GM21737 (cell line): ENCODE results near the gene DSCAML1.

Source experiments
- ATAC-seq: cut with Tn5 transposase; IDR thresholded peaks from one replicate; pipeline ENCODE4 v1.9.1; 2021; ENCODE audit warnings: mild to moderate bottlenecking, moderate library complexity; ENCODE audit not compliant: unreplicated experiment

Gene DSCAML1

DNA sequence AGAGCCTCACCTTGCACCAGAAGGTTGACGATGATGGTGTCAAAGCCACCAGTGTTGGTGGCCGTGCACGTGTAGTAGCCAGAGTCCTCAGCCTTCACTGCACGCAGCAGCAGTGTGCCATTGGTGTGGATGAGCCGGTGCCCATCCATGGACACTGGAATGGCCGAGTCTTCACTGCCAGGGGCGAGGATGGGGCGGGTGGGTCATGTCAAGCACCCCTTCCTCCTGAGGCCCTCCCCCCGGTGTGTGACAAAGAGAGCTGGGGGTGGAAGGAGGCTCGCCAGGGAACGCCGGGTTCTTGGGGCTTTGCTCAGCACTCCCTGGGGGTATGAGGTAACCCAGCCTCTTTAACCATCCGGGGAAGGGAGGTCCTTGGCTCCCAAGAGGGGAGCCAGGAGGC, 357.8 kb downstream of the DSCAML1 start:
- no peak for ATAC-seq

GRCh38 chr11:117438371-117439000, 358.5 kb downstream of the DSCAML1 start:
- ATAC-seq: no peak

DNA sequence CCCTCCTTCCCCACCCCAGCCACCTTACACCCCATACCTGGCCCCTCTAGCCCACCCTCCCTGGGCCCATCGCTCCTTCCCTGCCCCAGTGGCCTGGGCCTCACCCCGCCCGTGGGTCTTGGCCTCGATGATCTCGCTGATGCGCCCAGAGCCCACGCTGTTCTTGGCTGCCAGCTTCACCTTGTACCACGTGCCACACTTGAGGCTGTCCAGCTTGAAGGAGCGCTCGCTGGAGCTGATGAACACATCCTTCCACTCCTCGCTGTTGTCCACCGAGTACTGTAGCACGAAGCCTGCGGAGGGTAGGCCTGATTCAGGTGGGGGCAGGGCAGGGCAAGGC, 359.3 kb downstream of the DSCAML1 start:
- no peak for ATAC-seq

DNA sequence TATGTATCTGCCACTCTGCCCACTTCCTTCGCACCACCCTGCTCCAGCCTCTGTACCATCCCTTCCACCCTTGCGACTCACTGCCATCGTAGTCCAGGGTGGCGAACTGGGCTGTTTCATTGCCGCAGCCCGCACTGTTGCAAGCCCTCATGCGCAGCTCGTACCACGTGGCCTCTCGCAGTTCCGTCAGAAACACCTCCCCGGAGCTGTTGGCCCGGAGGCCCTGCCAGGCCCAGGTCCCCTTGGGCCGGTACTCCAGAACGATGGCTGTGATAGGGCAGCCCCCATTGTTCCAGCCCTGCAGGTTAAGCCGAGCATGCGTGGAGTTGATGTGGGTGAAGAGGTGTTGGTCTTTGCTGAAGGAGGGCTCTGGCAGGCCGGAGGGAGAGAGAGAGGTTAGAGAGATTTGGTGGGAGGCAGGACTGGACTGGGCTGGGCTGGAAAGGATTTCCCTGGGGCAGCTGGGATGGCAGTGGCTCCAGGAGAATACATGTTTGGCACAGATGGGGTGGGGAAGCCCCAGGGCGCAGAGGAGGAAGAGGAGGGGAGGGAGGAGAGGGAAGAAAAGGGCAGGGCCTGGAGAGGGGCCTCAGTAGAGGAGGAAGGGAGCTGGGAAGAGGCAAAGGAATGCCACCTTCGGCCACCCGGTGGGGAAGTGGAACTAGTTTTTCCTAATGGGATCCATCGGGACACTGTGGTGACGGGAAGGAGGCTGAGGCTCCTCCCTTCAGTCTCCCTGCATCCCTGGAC, 359.8 kb downstream of the DSCAML1 start:
- no peak for ATAC-seq

DNA sequence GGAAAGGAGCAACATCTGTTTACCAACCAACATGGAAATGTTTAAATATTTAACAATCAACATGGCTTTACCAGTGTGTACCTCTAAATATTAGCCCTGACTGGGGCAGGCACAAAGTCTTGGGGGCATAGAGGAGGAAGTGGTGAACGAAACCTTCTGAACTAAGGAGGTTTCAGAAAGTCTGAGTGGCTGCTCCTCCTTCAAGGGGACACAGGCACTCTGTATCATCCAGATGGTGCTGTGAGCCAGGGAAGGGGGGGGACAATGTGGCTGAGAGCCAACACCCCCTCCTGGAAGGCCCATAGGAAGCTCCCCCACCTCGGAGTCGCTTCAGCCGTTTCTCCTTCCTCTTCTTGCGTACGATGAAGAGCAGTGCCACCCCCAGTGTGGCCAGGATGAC, 361.7 kb downstream of the DSCAML1 start:
- no peak for ATAC-seq

- no peak for ATAC-seq
Observed at GRCh38 chr11:117434481-117434880, 362.5 kb downstream of the DSCAML1 start.

DNA sequence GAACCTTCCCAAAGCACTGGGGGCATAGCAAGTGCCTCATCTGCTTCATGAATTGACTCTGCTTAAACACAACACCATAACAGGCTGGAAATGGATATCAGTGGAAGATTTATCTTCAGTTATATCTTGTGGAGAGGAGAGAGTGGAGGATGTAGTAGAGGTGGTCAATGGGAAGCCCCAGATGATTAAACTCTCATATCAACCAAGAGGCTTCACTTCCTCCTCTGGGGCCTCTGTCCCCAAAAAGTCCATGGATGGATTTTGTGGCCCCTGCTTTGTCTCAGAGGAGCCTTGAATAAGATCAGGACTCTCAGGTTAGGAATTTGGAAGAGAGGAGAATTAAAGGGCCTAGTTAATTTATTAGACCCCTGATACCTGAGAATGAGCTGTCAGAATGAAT, 363.3 kb downstream of the DSCAML1 start:
- no peak for ATAC-seq

- ATAC-seq: no peak
Observed at GRCh38 chr11:117431436-117431835, 365.6 kb downstream of the DSCAML1 start.

DNA sequence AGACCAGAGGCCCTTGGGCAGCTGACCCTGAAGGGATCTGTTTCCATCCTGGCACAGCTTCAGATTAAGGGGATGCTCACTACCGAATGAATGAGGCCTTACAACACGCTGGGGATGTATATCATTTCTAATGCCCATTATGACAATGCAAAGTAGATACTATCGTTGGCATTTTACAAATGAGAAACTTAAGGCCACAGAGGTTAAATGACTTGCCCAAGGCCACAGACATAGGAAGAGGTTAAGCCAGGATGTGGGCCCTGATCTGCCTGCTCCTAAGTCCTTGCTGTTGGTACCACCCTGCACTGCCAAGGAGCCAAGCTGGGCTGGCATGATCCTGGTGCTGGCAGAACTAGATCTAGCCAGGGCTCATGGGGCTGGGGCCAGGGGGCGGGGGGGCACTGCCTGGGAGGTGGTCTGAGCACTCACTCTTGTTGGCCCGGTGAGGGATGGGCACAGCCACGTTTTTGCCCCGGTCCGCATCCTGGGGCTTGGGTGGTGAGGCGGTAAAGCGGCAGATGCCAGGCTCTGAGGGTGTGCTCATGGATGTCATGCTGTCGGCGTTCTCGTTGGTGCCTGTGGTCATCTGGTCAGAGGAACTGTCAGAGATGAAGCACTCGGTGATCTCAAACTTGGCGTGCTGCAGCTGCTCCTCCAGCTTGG, 366.6 kb downstream of the DSCAML1 start:
- ATAC-seq: no peak

DNA sequence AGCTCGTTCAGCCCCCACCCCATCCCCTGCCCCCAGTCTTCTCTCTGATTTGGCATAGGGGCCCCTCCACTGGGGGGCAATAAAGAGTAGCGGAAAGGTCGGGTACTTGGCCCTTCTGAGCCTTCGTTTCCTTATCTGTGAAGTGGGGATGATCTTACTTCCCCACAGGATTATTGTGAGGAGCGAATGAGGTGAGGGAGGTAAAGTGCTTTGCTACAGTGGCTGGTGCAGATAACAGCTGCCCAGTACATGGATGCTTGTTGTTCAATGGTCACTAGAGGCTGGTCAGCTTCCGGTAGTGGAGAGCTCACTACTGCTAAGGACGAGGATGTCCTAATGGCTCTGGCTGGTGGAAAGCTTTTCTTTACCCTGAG, 368.2 kb downstream of the DSCAML1 start:
- no peak for ATAC-seq

DNA sequence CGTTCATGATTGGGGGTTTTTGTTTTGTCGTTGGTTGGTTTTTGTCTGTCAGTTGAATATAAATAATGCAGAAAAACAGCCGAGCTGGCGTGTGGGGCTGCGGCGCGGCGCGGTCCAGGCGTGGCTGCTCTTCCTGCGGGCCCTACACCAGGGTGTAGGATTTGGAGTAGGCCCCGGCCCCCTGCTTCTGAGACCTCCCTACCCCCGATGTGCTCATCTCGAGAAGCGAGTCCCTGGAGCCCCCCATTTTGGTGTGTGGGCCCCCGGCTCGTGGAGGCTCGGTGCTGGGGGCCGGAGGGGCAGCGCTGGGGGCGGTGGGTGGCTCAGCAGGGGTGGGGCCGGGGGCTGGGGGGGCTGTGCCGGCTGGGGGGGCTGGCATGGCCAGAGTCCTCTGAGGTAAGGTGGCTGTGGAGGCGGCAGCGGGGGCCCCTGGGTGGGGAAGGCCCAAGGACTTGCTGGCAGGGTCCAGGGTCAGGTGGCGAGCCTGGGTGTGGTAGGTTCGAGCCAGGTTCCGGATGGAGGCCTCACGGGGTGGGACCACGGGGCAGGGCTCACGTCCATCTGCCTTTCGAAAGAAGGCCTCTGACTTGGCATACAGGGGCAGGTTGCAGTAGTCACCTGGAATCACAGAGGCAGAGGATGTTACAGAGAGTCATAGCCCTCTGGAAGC, 368.7 kb downstream of the DSCAML1 start:
- no peak for ATAC-seq

GRCh38 chr11:117427356-117427874, 369.6 kb downstream of the DSCAML1 start:
- no peak for ATAC-seq

GRCh38 chr11:117426941-117427340, 370.1 kb downstream of the DSCAML1 start:
- ATAC-seq: no peak

- no peak for ATAC-seq
Observed at GRCh38 chr11:117426297-117426685, 370.7 kb downstream of the DSCAML1 start.

GRCh38 chr11:117425679-117426296, 371.2 kb downstream of the DSCAML1 start:
- no peak for ATAC-seq

DNA sequence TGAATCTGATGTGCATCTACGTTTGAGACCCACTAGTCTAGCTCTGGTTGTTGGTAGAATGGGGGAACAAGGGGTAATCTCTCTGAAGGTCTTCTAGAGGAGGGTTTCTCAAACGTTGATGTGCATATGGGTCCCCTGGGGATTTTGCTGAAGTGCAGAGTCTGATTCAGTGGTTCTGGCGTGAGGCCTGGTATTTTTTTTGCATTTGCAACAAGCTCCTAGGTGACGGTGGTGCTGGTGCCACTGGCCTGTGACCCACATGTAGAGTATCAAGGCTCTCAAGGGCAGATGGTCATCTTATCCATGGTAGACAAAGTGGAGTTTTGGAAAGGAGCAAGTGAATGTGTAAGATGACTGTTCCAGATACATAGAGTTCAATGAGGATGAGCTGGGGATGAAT, 372.2 kb downstream of the DSCAML1 start:
- ATAC-seq: no peak

DNA sequence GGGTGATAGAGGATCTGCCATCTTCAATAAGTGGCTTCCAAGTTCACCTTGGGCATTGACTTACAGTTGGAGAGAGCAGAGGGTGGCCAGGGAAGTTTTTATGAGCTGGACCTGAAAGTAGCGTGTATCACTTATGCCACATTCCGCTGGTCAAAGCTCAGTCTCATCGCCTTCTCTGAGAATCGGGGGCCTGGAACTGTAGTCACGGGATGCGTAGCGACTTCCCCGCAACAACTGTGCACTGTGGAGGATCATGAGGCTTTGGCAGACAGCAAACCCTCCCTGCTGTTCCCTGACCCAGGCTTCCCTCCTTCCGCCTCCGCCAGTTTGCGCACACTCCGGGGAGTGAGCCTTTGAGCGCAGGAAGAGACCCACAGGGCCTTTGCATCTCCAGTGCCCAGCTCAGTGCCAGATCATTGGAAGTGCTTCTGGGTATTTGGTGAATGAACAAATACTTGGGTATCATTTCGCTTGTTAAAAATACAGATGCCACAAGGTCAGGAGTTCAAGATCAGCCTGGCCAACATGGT, 373.9 kb downstream of the DSCAML1 start:
- ATAC-seq: no peak

DNA sequence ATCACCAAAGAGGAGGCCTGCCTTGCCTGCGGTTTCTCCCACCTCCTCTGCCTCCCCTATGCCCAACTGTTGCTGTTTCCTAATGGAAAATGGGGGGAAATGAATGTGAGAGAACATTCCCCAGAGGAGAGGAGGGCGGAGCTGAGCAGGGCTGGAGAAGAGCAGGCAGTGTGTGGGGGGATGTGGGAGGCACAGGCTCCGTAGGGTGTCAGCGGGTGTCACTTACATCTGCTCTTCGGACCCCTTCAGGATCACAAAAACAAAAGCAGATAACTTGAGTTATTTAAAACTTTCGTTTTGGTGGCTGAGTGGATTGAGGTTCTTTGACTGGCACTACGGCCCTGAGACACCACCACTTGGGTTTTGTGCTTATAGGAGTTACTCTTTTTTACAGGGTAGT, 375.5 kb downstream of the DSCAML1 start:
- no peak for ATAC-seq

- no peak for ATAC-seq
Observed at GRCh38 chr11:117421041-117421440, 376.0 kb downstream of the DSCAML1 start.

DNA sequence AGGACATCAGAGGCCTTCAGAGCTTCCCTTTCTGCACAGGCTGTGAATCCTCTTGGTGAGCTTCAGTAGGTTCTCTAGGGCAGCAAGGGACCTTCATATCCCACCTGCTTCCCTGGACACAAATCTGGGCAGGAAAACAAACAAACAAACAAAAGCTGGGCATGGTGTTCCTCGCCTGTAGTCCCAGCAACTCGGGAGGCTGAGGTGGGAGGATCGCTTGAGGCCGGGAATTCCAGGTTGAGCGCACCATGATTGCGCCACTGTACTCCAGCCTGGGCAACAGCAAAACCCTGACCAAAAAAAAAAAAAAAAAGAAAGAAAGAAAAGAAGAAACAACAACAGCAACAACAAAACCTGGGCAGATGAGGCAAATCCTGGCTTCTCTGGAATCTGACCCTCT, 376.4 kb downstream of the DSCAML1 start:
- no peak for ATAC-seq

- no peak for ATAC-seq
Observed at GRCh38 chr11:117420143-117420485, 376.9 kb downstream of the DSCAML1 start.
